ENCODE data around the gene TIGD1.
"Not testable (repeated sequence)": the region's sequence is repeated elsewhere in the genome, so short reads cannot be mapped to it uniquely, and the experiment has no call there.

Gene TIGD1

GRCh38 chr2:232539298-232540231 lies 10.8 kb downstream of the TIGD1 start, which contains the start of gene CHRNG:
CHRNG (plus strand) TSS chr2:232539692; CDS start chr2:232539748, 56 bp downstream.
- no peak for DNase-seq (ENCODE audit: low spot score)

- DNase-seq (ENCODE audit: low spot score) = no peak
These were observed 11.7 kb downstream of the TIGD1 start for GRCh38 chr2:232538671-232539070.

- no peak for DNase-seq (ENCODE audit: low spot score)
These were observed 12.9 kb downstream of the TIGD1 start for GRCh38 chr2:232537499-232537898.

- no peak for DNase-seq (ENCODE audit: low spot score)
These were observed 13.3 kb downstream of the TIGD1 start for GRCh38 chr2:232537079-232537478.

GRCh38 chr2:232535761-232536530 lies 14.4 kb downstream of the TIGD1 start:
- DNase-seq (ENCODE audit: low spot score) = no peak

- DNase-seq (ENCODE audit: low spot score) = no peak
These were observed 15.3 kb downstream of the TIGD1 start for GRCh38 chr2:232534940-232535651.

GRCh38 chr2:232533944-232534710 lies 16.2 kb downstream of the TIGD1 start:
- no peak for DNase-seq (ENCODE audit: low spot score)

GRCh38 chr2:232532821-232533220 lies 17.5 kb downstream of the TIGD1 start:
- DNase-seq (ENCODE audit: low spot score) = not testable (repeated sequence)

GRCh38 chr2:232532419-232532818 lies 17.9 kb downstream of the TIGD1 start:
- no peak for DNase-seq (ENCODE audit: low spot score)

GRCh38 chr2:232530626-232531260 lies 19.6 kb downstream of the TIGD1 start:
- no peak for DNase-seq (ENCODE audit: low spot score)

- DNase-seq (ENCODE audit: low spot score) = no peak
These were observed 20.4 kb downstream of the TIGD1 start for GRCh38 chr2:232529806-232530547.

- DNase-seq (ENCODE audit: low spot score) = no peak
These were observed 21.5 kb downstream of the TIGD1 start for GRCh38 chr2:232528746-232529460.

- DNase-seq (ENCODE audit: low spot score) = no peak
These were observed 22.4 kb downstream of the TIGD1 start for GRCh38 chr2:232527905-232528470.

GRCh38 chr2:232526372-232526941 lies 23.9 kb downstream of the TIGD1 start:
- no peak for DNase-seq (ENCODE audit: low spot score)

GRCh38 chr2:232525791-232526371 lies 24.5 kb downstream of the TIGD1 start, which contains the start of gene CHRND:
CHRND (plus strand) TSS chr2:232526160; CDS start chr2:232526216, 56 bp downstream.
- DNase-seq (ENCODE audit: low spot score) = no peak

GRCh38 chr2:232525199-232525598 lies 25.2 kb downstream of the TIGD1 start:
- DNase-seq (ENCODE audit: low spot score) = no peak

- no peak for DNase-seq (ENCODE audit: low spot score)
These were observed 25.6 kb downstream of the TIGD1 start for GRCh38 chr2:232524771-232525170.
